K562 (cell line): Measurements from ENCODE around the gene NR2F2. TPM values are rescaled to one million over a fixed set of nuclear protein-coding genes. Genes with fewer than 3 reads are reported as not detected.

Source experiments
- ATAC-seq: fragments of 200-7000 bp; cut with Tn5 transposase; 3 replicates; pipeline ENCODE4 v1.9.1; 2020; ENCODE audit warnings: moderate library complexity
- BruUV-seq: library from RNA; stranded (reverse); fragments of 400-500 nt; replicated peaks from 2 replicates; lab custom pipeline; 2021; lab: Mats Ljungman, UMichigan
- CTCF ChIA-PET: fragments of 300-600 bp; formaldehyde crosslinking; extraction: SDS; loops from one replicate; lab custom pipeline; 2021; ENCODE audit warnings: low intra/inter-chr PET ratio; lab: Yijun Ruan, JAX
- POLR2A ChIA-PET: fragments of 300-600, 350-650 bp; sonication (Branson Sonifier 250); formaldehyde crosslinking; extraction: SDS; loops from one replicate; lab custom pipeline; 2021; ENCODE audit warnings: antibody characterized with exemption, inconsistent platforms; lab: Yijun Ruan, JAX
- DNase-seq, 4 experiments: peaks; one replicate each; pipeline versions ENCODE4 v3.0.0 to v3.0.0-alpha.2; 2011 to 2018; ENCODE audit warnings: low spot score in 3 of 4, mixed read lengths in 3 of 4; ENCODE audit errors: extremely low read depth in 1 of 4
- FAIRE-seq: peaks from 2 replicates; lab custom pipeline; 2011; peaks lifted over from hg19 to GRCh38; lab: Jason Lieb, UNC
- H2AFZ ChIP-seq: 2 replicates; pipeline ENCODE4 v1.6.0; 2011; ENCODE audit warnings: low read depth, low read length, control low read depth, inconsistent platforms
- H3K27ac ChIP-seq: fragments of 200-600 bp; 3 replicates; pipeline ENCODE4 v1.8.0; 2011; ENCODE audit warnings: low read depth, mild to moderate bottlenecking, control low read depth, inconsistent platforms, low read length, moderate library complexity, mixed read lengths; ENCODE audit errors: extremely low read depth
- H3K27me3 ChIP-seq, 2 experiments: fragments of 300-600 bp in 1 of 2; 2 replicates in 1 of 2; 3 replicates in 1 of 2; pipeline versions ENCODE4 v1.6.0 to v1.8.0; 2011; ENCODE audit warnings: inconsistent platforms in 2 of 2, low read length in 2 of 2, mild to moderate bottlenecking in 1 of 2, mixed read lengths in 1 of 2, moderate library complexity in 1 of 2; ENCODE audit not compliant: control insufficient read depth in 2 of 2, insufficient read depth in 2 of 2
- H3K36me3 ChIP-seq: fragments of 300-600 bp; 3 replicates; pipeline ENCODE4 v1.8.0; 2011; ENCODE audit warnings: mild to moderate bottlenecking, low read length, inconsistent platforms; ENCODE audit not compliant: control insufficient read depth, insufficient read depth
- H3K4me1 ChIP-seq, 2 experiments: fragments of 200-600 bp in 1 of 2; replicated peaks in 1 of 2; 2 replicates in 1 of 2; 3 replicates in 1 of 2; pipeline versions ENCODE4 v1.5.1 to v1.8.0; 2011; ENCODE audit warnings: inconsistent platforms in 2 of 2, low read length in 2 of 2, mild to moderate bottlenecking in 1 of 2, mixed read lengths in 1 of 2, moderate library complexity in 1 of 2; ENCODE audit not compliant: control insufficient read depth in 2 of 2, insufficient read depth in 2 of 2
- H3K4me2 ChIP-seq: 2 replicates; pipeline ENCODE4 v1.6.1; 2011; ENCODE audit warnings: low read length, control low read depth, inconsistent platforms, mixed read lengths; ENCODE audit not compliant: insufficient read depth
- H3K4me3 ChIP-seq: fragments of 200-600 bp; sonication (generic), shearing (Covaris generic); 2 replicates; pipeline ENCODE4 v1.5.1; 2016; ENCODE audit warnings: control low read depth, inconsistent platforms
- H3K79me2 ChIP-seq: fragments of 200-600 bp; 3 replicates; pipeline ENCODE4 v1.8.0; 2011; ENCODE audit warnings: low read length, inconsistent platforms; ENCODE audit not compliant: control insufficient read depth, insufficient read depth
- H3K9ac ChIP-seq, 2 experiments: 2 replicates each; pipeline versions ENCODE4 v1.6.0 to v1.6.1; 2011; ENCODE audit warnings: low read depth in 2 of 2, low read length in 2 of 2, control low read depth in 1 of 2, inconsistent platforms in 1 of 2, mild to moderate bottlenecking in 1 of 2, mixed read lengths in 1 of 2; ENCODE audit not compliant: insufficient read depth in 1 of 2
- H3K9me1 ChIP-seq: one replicate; pipeline ENCODE4 v1.6.0; 2011; ENCODE audit warnings: inconsistent platforms, mild to moderate bottlenecking, low read length, moderate library complexity; ENCODE audit not compliant: control insufficient read depth, insufficient read depth
- H3K9me3 ChIP-seq: replicated peaks from 2 replicates; pipeline ENCODE4 v1.5.1; 2011; ENCODE audit warnings: low read depth, low read length, inconsistent platforms; ENCODE audit not compliant: control insufficient read depth, insufficient read depth
- H4K20me1 ChIP-seq: replicated peaks from 2 replicates; pipeline ENCODE4 v1.6.1; 2011; ENCODE audit warnings: low read length, inconsistent platforms, mixed read lengths; ENCODE audit not compliant: control insufficient read depth, insufficient read depth
- ADNP ChIP-seq: fragments of 200-800 bp; sonication (Bioruptor generic); IDR thresholded peaks from 2 replicates; pipeline ENCODE4 v1.6.1; 2016; ENCODE audit warnings: missing genetic modification characterization, missing compliant biosample characterization
- BCOR ChIP-seq: fragments of 450-650 bp; IDR thresholded peaks from 2 replicates; pipeline ENCODE4 v1.6.1; 2016
- CBFA2T3 ChIP-seq: fragments of 450-650 bp; IDR thresholded peaks from 2 replicates; pipeline ENCODE4 v1.6.1; 2017
- FOXK1 ChIP-seq: sonication (generic); formaldehyde crosslinking; IDR thresholded peaks from 2 replicates; pipeline ENCODE4 v1.8.0; 2022; ENCODE audit warnings: missing genetic modification reagents, mild to moderate bottlenecking, borderline replicate concordance
- KDM1A ChIP-seq, 2 experiments: fragments of 450-650 bp; IDR thresholded peaks; 2 replicates each; pipeline ENCODE4 v1.6.1; 2016; ENCODE audit warnings: mild to moderate bottlenecking in 2 of 2
- MAFF ChIP-seq: IDR thresholded peaks from 2 replicates; pipeline ENCODE4 v1.6.1; 2012; ENCODE audit warnings: low read length, improper control_type of control experiment
- PHB2 ChIP-seq: fragments of 450-650 bp; IDR thresholded peaks from 2 replicates; pipeline ENCODE4 v1.6.1; 2017; ENCODE audit warnings: low read depth
- PYGO2 ChIP-seq: fragments of 450-650 bp; IDR thresholded peaks from 2 replicates; pipeline ENCODE4 v1.6.1; 2016; ENCODE audit warnings: mild to moderate bottlenecking, missing genetic modification characterization, moderate library complexity, missing compliant biosample characterization
- RBM25 ChIP-seq: fragments of 200-400 bp; formaldehyde crosslinking; IDR thresholded peaks from 2 replicates; pipeline ENCODE4 v1.6.1; 2018; ENCODE audit warnings: low read length, low read depth, moderate library complexity; ENCODE audit not compliant: severe bottlenecking
- SMAD2 ChIP-seq: fragments of 150-350 bp; IDR thresholded peaks from 2 replicates; pipeline ENCODE4 v1.6.1; 2014; ENCODE audit warnings: low read depth, mild to moderate bottlenecking, low read length
- SMC3 ChIP-seq: conservative IDR thresholded peaks from 2 replicates; pipeline ENCODE4 v1.6.1; 2011; ENCODE audit warnings: low read depth, low read length, improper control_type of control experiment; ENCODE audit not compliant: insufficient read depth
- SRF ChIP-seq, 2 experiments: fragments of 250-450, 450-650 bp in 1 of 2; sonication (Bioruptor Pico) in 1 of 2; sonication (generic) in 1 of 2; formaldehyde crosslinking; IDR thresholded peaks; 2 replicates each; pipeline versions ENCODE4 v1.5.0 to v1.5.1; 2020 to 2022; ENCODE audit warnings: mild to moderate bottlenecking in 1 of 2, missing genetic modification reagents in 1 of 2
- WGBS: fragments of 100-300 bp; shearing (Covaris generic); methylation state at CpG from one replicate; pipeline ENCODE4 v1.1.6; 2016; ENCODE audit warnings: low coverage, mixed read lengths; ENCODE audit not compliant: insufficient coverage; ENCODE audit errors: missing lambda C conversion rate; 5-methylcytosine and 5-hydroxymethylcytosine counted together
- in situ Hi-C: fragments of 300-500 bp; cut with MboI; formaldehyde crosslinking; loops from 4 replicates; pipeline ENCODE4 v1.15.0; 2018; ENCODE audit warnings: inconsistent platforms, mixed read lengths
- intact Hi-C: fragments of 100-400 bp; cut with micrococcal nuclease; formaldehyde crosslinking; loops from 2 replicates; pipeline ENCODE4 v1.14.2; 2022
- polyA plus RNA-seq, 8 experiments: library from polyadenylated mRNA; depleted of rRNA in 4 of 8; stranded (reverse) in 5 of 8; unstranded in 3 of 8; fragments of >200 nt; fragmentation: Nextera tagmentation in 2 of 8; fragmentation: Illumina TruSeq in 1 of 8; extraction: Ambion mirVana in 2 of 8; extraction: Trizol in 1 of 8; gene quantifications; 2 replicates each; pipeline versions ENCODE4 v1.2.1 to v1.2.3, GENCODE V29; 2011 to 2014; ENCODE audit warnings: inconsistent platforms in 1 of 8, missing spikeins in 1 of 8
- total RNA-seq, 7 experiments: library from RNA; depleted of rRNA in 6 of 7; stranded (reverse); fragments of >200 nt in 6 of 7; fragmentation: Illumina TruSeq in 2 of 7; extraction: Trizol in 2 of 7; gene quantifications; 2 replicates each; pipeline versions ENCODE4 v1.2.1 to v1.2.3, GENCODE V29; 2011 to 2021; ENCODE audit warnings: low replicate concordance in 1 of 7
- TF ChIP-seq, protein P1 (sequence below): sonication (generic); formaldehyde crosslinking; IDR thresholded peaks from 2 replicates; pipeline ENCODE4 v1.8.0; 2023; ENCODE audit warnings: mild to moderate bottlenecking, missing genetic modification reagents
- TF ChIP-seq, protein P2 (sequence below): fragments of 250-450 bp; sonication (Bioruptor Pico); IDR thresholded peaks from 2 replicates; pipeline ENCODE4 v1.4.0; 2020; ENCODE audit warnings: mild to moderate bottlenecking, moderate library complexity, borderline replicate concordance

NR2F2 gene
- total and polyA plus RNA-seq, 9 of the 15 experiments (the other 6 are each of a cell fraction or from before 2014, with no cell fraction given), result 6.0 to 51.8 (median 11.1) TPM

DNA sequence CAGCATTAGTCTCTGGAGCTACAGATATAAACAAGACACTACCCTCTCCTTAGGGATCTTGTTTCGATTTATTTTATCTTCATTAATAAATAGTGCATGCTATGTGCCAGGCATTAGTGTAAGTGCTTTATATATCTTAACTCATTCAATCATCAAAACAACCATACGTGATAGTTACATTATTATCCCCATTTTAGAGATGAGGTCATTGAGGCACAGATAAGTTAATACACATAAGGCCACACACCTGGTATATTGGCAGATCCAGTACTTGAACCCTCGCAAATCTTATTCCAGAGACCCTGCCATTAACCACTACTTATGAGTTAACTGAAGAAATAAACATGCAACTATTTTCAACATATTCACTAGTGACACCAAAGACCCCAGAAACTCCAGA lies 25.7 kb upstream of the NR2F2 start:
- in situ Hi-C loops, result no loop called here
- no TSS peak for BruUV-seq
- WGBS, result 76% methylated on average over 3 of the region's 3 CpGs

DNA sequence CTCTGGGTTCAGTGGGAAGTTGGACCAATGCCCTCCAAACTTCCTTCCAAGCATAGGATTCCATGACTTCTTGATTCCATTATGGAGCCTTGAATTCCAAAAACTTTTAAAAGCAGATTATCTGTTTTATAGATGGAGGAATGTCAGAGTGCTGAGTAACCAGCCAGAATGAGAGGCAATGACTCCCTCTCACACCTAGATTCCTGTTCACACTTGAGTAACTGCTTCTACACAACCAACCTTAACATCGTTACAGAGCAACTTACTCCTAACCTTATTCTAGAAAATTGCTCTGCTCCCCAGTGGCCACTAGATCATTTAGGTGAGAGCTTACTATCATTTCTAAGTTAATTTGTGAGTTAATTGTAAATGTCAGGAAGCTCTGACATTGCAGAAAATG lies 24.2 kb upstream of the NR2F2 start:
- in situ Hi-C loops, result no loop called here
- Histone ChIP-seq H3K27ac (no peak overlapping the region), H3K4me2 (no peak overlapping the region), H4K20me1 (no peaks in the 10 kb centered on the region), H3K79me2 (no peaks in the 10 kb centered on the region), H2AFZ (no peak overlapping the region), H3K9me3 (no peaks in the 10 kb centered on the region), H3K4me3 (no peak overlapping the region), H3K9me1 (no peaks in the 10 kb centered on the region), H3K27me3 (no peaks in the 10 kb centered on the region), H3K9ac (no peak overlapping the region), H3K4me1 (no peaks in the 10 kb centered on the region; a peak in 2 of 5 replicates), H3K36me3 (no peaks in the 10 kb centered on the region)
- BruUV-seq, result no TSS peak
- WGBS, result 77% methylated on average over 1 of the region's 1 CpG
- no peak for DNase-seq
- ATAC-seq, result no peak
- ChIA-PET POLR2A (no interaction called here), CTCF (no interaction called here)
- FAIRE-seq, result no peak
- intact Hi-C loops, result no loop called here
- TF ChIP-seq SMAD2 (no peak), PYGO2 (tag) (no peak), MAFF (no peak), CBFA2T3 (no peak), FOXK1 (CRISPR knock-in tag) (no peak)
- TF ChIP-seq, protein P1, sequence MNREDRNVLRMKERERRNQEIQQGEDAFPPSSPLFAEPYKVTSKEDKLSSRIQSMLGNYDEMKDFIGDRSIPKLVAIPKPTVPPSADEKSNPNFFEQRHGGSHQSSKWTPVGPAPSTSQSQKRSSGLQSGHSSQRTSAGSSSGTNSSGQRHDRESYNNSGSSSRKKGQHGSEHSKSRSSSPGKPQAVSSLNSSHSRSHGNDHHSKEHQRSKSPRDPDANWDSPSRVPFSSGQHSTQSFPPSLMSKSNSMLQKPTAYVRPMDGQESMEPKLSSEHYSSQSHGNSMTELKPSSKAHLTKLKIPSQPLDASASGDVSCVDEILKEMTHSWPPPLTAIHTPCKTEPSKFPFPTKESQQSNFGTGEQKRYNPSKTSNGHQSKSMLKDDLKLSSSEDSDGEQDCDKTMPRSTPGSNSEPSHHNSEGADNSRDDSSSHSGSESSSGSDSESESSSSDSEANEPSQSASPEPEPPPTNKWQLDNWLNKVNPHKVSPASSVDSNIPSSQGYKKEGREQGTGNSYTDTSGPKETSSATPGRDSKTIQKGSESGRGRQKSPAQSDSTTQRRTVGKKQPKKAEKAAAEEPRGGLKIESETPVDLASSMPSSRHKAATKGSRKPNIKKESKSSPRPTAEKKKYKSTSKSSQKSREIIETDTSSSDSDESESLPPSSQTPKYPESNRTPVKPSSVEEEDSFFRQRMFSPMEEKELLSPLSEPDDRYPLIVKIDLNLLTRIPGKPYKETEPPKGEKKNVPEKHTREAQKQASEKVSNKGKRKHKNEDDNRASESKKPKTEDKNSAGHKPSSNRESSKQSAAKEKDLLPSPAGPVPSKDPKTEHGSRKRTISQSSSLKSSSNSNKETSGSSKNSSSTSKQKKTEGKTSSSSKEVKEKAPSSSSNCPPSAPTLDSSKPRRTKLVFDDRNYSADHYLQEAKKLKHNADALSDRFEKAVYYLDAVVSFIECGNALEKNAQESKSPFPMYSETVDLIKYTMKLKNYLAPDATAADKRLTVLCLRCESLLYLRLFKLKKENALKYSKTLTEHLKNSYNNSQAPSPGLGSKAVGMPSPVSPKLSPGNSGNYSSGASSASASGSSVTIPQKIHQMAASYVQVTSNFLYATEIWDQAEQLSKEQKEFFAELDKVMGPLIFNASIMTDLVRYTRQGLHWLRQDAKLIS (CRISPR knock-in tag), result no peak
- TF ChIP-seq, protein P2, sequence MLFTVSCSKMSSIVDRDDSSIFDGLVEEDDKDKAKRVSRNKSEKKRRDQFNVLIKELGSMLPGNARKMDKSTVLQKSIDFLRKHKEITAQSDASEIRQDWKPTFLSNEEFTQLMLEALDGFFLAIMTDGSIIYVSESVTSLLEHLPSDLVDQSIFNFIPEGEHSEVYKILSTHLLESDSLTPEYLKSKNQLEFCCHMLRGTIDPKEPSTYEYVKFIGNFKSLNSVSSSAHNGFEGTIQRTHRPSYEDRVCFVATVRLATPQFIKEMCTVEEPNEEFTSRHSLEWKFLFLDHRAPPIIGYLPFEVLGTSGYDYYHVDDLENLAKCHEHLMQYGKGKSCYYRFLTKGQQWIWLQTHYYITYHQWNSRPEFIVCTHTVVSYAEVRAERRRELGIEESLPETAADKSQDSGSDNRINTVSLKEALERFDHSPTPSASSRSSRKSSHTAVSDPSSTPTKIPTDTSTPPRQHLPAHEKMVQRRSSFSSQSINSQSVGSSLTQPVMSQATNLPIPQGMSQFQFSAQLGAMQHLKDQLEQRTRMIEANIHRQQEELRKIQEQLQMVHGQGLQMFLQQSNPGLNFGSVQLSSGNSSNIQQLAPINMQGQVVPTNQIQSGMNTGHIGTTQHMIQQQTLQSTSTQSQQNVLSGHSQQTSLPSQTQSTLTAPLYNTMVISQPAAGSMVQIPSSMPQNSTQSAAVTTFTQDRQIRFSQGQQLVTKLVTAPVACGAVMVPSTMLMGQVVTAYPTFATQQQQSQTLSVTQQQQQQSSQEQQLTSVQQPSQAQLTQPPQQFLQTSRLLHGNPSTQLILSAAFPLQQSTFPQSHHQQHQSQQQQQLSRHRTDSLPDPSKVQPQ (CRISPR knock-in tag), result no peak

More for the DNA sequence above, 25.7 kb upstream of the NR2F2 start:
- FAIRE-seq (no peak), DNase-seq (no peak), ATAC-seq (no peak)
- no peak overlapping the region for H2AFZ ChIP-seq
- H3K79me2 ChIP-seq, result no peaks in the 10 kb centered on the region
- H3K9ac ChIP-seq, result no peak overlapping the region
- intact Hi-C loops, result no loop called here
- H3K36me3 ChIP-seq, result no peaks in the 10 kb centered on the region
- no peaks in the 10 kb centered on the region for H4K20me1 ChIP-seq
- no peak overlapping the region for H3K27ac ChIP-seq
- H3K9me3 ChIP-seq, result no peaks in the 10 kb centered on the region
- CTCF ChIA-PET, result no interaction called here
- H3K9me1 ChIP-seq, result no peaks in the 10 kb centered on the region
- POLR2A ChIA-PET, result no interaction called here
- no peaks in the 10 kb centered on the region; a peak in 2 of 5 replicates for H3K4me1 ChIP-seq
- no peak overlapping the region for H3K4me3 ChIP-seq
- no peaks in the 10 kb centered on the region for H3K27me3 ChIP-seq
- H3K4me2 ChIP-seq, result no peak overlapping the region
- TF ChIP-seq RBM25, result peak; percentile 91
- TF ChIP-seq ADNP (tag), result peak; percentile 48; the same call in 1 of the 2 replicates
- peak; percentile 68; the same call in 1 of the 2 replicates for TF ChIP-seq BCOR
- TF ChIP-seq PHB2, result no peak
- 0 out of 4 replicates have a peak, but pooled peaks of 1 of the 2 experiments have one; percentile 4 for TF ChIP-seq KDM1A (IDR thresholded peaks at IDR 0.05)
- no peak for TF ChIP-seq SMC3
- TF ChIP-seq SRF (CRISPR knock-in tag; IDR thresholded peaks at IDR 0.05), result no peak
